ENCODE measurements around the gene WWOX.

DNA sequence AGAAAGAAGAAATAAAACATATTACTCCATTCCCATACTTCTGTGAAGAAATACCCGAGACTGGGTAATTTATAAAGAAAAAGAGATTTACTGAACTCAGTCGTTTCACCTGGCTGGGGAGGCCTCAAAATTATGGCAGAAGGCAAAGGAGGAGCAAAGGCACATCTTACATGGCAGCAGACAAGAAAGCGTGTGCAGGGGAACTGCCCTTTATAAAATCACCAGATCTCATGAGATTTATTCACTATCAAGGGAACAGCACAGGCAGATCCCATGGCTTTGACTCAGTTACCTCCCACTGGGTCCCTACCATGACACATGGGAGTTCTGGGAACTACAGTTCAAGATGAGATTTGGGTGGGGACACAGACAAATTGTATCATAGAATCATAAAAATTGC lies 365.4 kb downstream of the WWOX start:
- TF ChIP-seq CTCF (IDR thresholded peaks at IDR 0.05; ENCODE audit: low read depth, low read length) (no peak), POLR2A (IDR thresholded peaks at IDR 0.05; ENCODE audit: extremely low read depth, insufficient read length) (no peak)

Data from NB4 (cell line).